HCT116 (cell line): ENCODE measurements around the gene GTF3C1. TPM values are rescaled to one million over a fixed set of nuclear protein-coding genes. Genes with fewer than 3 reads are reported as not detected.

Experiments used
- ATAC-seq: fragments of 200-7000 bp; cut with Tn5 transposase; 2 replicates; pipeline ENCODE4 v1.9.1; 2020; ENCODE audit warnings: mild to moderate bottlenecking, moderate library complexity
- BruUV-seq: library from RNA; stranded (reverse); fragments of 400-500 nt; replicated peaks from 2 replicates; lab custom pipeline; 2021; lab: Mats Ljungman, UMichigan
- CTCF ChIA-PET: fragments of 300-600 bp; sonication (Branson Sonifier 250); formaldehyde crosslinking; loops from one replicate; lab custom pipeline; 2021; ENCODE audit warnings: antibody characterized with exemption; lab: Charles Lee
- POLR2A ChIA-PET: fragments of 300-600, 350-600 bp; sonication (Branson Sonifier 250); formaldehyde crosslinking; loops from one replicate; lab custom pipeline; 2021; ENCODE audit warnings: antibody characterized with exemption; lab: Charles Lee
- RAD21 ChIA-PET, 2 experiments: fragments of 300-600 bp; sonication (Branson Sonifier 250); formaldehyde crosslinking; loops; one replicate each; lab custom pipeline; 2023; ENCODE audit warnings: low total read pairs in 2 of 2; ENCODE audit not compliant: uncharacterized antibody in 2 of 2, unreplicated experiment in 2 of 2, low non-redundant PET in 1 of 2; lab: Charles Lee
- DNase-seq: peaks from one replicate; pipeline ENCODE4 v3.0.0-alpha.2; 2010; ENCODE audit warnings: low read depth, low spot score
- H2AFZ ChIP-seq: fragments of 200-600 bp; shearing (Covaris generic), sonication (generic); 2 replicates; pipeline ENCODE4 v1.6.1; 2017; ENCODE audit warnings: low read depth, mixed run types, mixed read lengths, antibody characterized with exemption, low read length; ENCODE audit not compliant: poor library complexity, severe bottlenecking
- H3K27ac ChIP-seq: 2 replicates; pipeline ENCODE4 v1.5.1; 2012; ENCODE audit warnings: low read depth, low read length
- H3K27me3 ChIP-seq: fragments of 200-600 bp; sonication (generic); 2 replicates; pipeline ENCODE4 v1.6.1; 2016; ENCODE audit warnings: mixed run types, low read length, mixed read lengths; ENCODE audit not compliant: insufficient read depth
- H3K36me3 ChIP-seq, 2 experiments: fragments of 200-500 bp in 1 of 2; fragments of 200-600 bp in 1 of 2; sonication (Bioruptor generic) in 1 of 2; sonication (generic) in 1 of 2; 2 replicates each; pipeline versions ENCODE4 v1.5.1 to v1.6.1; 2014 to 2016; ENCODE audit warnings: low read length in 2 of 2, inconsistent platforms in 1 of 2, mixed read lengths in 1 of 2, mixed run types in 1 of 2; ENCODE audit not compliant: insufficient read depth in 2 of 2, control insufficient read depth in 1 of 2
- H3K4me1 ChIP-seq, 2 experiments: fragments of 200-600 bp in 1 of 2; sonication (generic) in 1 of 2; 2 replicates each; pipeline versions ENCODE4 v1.5.1 to v1.6.1; 2012 to 2017; ENCODE audit warnings: low read length in 2 of 2, inconsistent platforms in 1 of 2, mild to moderate bottlenecking in 1 of 2, mixed read lengths in 1 of 2, mixed run types in 1 of 2, moderate library complexity in 1 of 2; ENCODE audit not compliant: insufficient read depth in 2 of 2, control insufficient read depth in 1 of 2
- H3K4me2 ChIP-seq: fragments of 200-600 bp; sonication (generic); 2 replicates; pipeline ENCODE4 v1.6.1; 2017; ENCODE audit warnings: mixed run types, low read length, mixed read lengths
- H3K4me3 ChIP-seq, 2 experiments: fragments of 200-600 bp in 1 of 2; sonication (generic) in 1 of 2; replicated peaks in 1 of 2; 2 replicates each; pipeline ENCODE4 v1.5.1; 2011 to 2016; ENCODE audit warnings: low read length in 2 of 2, control low read depth in 1 of 2, low read depth in 1 of 2, mild to moderate bottlenecking in 1 of 2, mixed read lengths in 1 of 2, mixed run types in 1 of 2
- H3K79me2 ChIP-seq: fragments of 200-600 bp; sonication (generic); 2 replicates; pipeline ENCODE4 v1.6.1; 2017; ENCODE audit warnings: mild to moderate bottlenecking, mixed run types, low read length, moderate library complexity, mixed read lengths; ENCODE audit not compliant: insufficient read depth
- H3K9ac ChIP-seq: fragments of 200-600 bp; sonication (generic); 2 replicates; pipeline ENCODE4 v1.6.1; 2016; ENCODE audit warnings: low read length, mixed read lengths
- H3K9me2 ChIP-seq: fragments of 200-600 bp; sonication (generic), shearing (Covaris generic); 2 replicates; pipeline ENCODE4 v1.6.1; 2017; ENCODE audit warnings: mixed run types, mild to moderate bottlenecking, moderate library complexity; ENCODE audit not compliant: insufficient read depth
- H3K9me3 ChIP-seq, 2 experiments: fragments of 200-500 bp in 1 of 2; fragments of 200-600 bp in 1 of 2; sonication (Bioruptor generic) in 1 of 2; sonication (generic) in 1 of 2; 2 replicates each; pipeline ENCODE4 v1.6.1; 2014 to 2017; ENCODE audit warnings: low read length in 2 of 2, mixed read lengths in 2 of 2, inconsistent platforms in 1 of 2, low read depth in 1 of 2, mild to moderate bottlenecking in 1 of 2, mixed run types in 1 of 2, moderate library complexity in 1 of 2; ENCODE audit not compliant: control insufficient read depth in 1 of 2, insufficient read depth in 1 of 2
- H4K20me1 ChIP-seq: fragments of 200-600 bp; sonication (generic), shearing (Covaris generic); 2 replicates; pipeline ENCODE4 v1.6.1; 2017; ENCODE audit warnings: mixed run types, mild to moderate bottlenecking, moderate library complexity; ENCODE audit not compliant: insufficient read depth
- CBX3 ChIP-seq: IDR thresholded peaks from 2 replicates; pipeline ENCODE4 v1.6.1; 2012; ENCODE audit warnings: low read depth
- CEBPB ChIP-seq: IDR thresholded peaks from 2 replicates; pipeline ENCODE4 v1.6.1; 2012; ENCODE audit warnings: low read depth
- CTCF ChIP-seq, 3 experiments: fragments of 200-600 bp in 1 of 3; sonication (generic) in 1 of 3; IDR thresholded peaks in 2 of 3; conservative IDR thresholded peaks in 1 of 3; 2 replicates each; pipeline ENCODE4 v1.5.1; 2012 to 2017; ENCODE audit warnings: low read depth in 2 of 3, low read length in 2 of 3, antibody characterized with exemption in 1 of 3, borderline replicate concordance in 1 of 3, control low read depth in 1 of 3, mild to moderate bottlenecking in 1 of 3, mixed read lengths in 1 of 3, mixed run types in 1 of 3, moderate library complexity in 1 of 3; ENCODE audit not compliant: insufficient read depth in 1 of 3
- EGR1 ChIP-seq: IDR thresholded peaks from 2 replicates; pipeline ENCODE4 v1.6.1; 2012; ENCODE audit warnings: low read depth
- ELF1 ChIP-seq: IDR thresholded peaks from 2 replicates; pipeline ENCODE4 v1.6.1; 2012; ENCODE audit warnings: low read depth, borderline replicate concordance
- EZH2 ChIP-seq: fragments of 200-600 bp; sonication (generic); IDR thresholded peaks from 2 replicates; pipeline ENCODE4 v1.6.1; 2017; ENCODE audit warnings: antibody characterized with exemption, mixed run types
- EZH2phosphoT487 ChIP-seq: fragments of 200-600 bp; IDR thresholded peaks from 2 replicates; pipeline ENCODE4 v1.6.1; 2018; ENCODE audit warnings: antibody characterized with exemption, borderline replicate concordance
- FOSL1 ChIP-seq: IDR thresholded peaks from 2 replicates; pipeline ENCODE4 v1.6.1; 2012; ENCODE audit warnings: low read depth
- JUND ChIP-seq: IDR thresholded peaks from 2 replicates; pipeline ENCODE4 v1.6.1; 2012
- POLR2A ChIP-seq: IDR thresholded peaks from 2 replicates; pipeline ENCODE4 v1.7.0; 2011; ENCODE audit warnings: borderline replicate concordance; ENCODE audit not compliant: insufficient read depth, insufficient read length; ENCODE audit errors: extremely low read depth
- POLR2AphosphoS5 ChIP-seq: IDR thresholded peaks from 2 replicates; pipeline ENCODE4 v1.6.1; 2011; ENCODE audit warnings: mild to moderate bottlenecking, low read depth, low read length, moderate library complexity
- RAD21 ChIP-seq: IDR thresholded peaks from 2 replicates; pipeline ENCODE4 v1.6.1; 2012; ENCODE audit warnings: low read depth, mild to moderate bottlenecking
- REST ChIP-seq: IDR thresholded peaks from 2 replicates; pipeline ENCODE4 v1.6.1; 2012; ENCODE audit warnings: low read depth
- SIN3A ChIP-seq: IDR thresholded peaks from 2 replicates; pipeline ENCODE4 v1.6.1; 2012; ENCODE audit warnings: low read depth
- SP1 ChIP-seq: IDR thresholded peaks from 2 replicates; pipeline ENCODE4 v1.6.1; 2012; ENCODE audit warnings: low read depth
- SRF ChIP-seq: IDR thresholded peaks from 2 replicates; pipeline ENCODE4 v1.6.1; 2012; ENCODE audit warnings: low read depth
- TCF7L2 ChIP-seq: IDR thresholded peaks from 2 replicates; pipeline ENCODE4 v1.7.0; 2011; ENCODE audit warnings: borderline replicate concordance, inconsistent platforms; ENCODE audit not compliant: insufficient read depth, insufficient read length; ENCODE audit errors: extremely low read depth
- YY1 ChIP-seq: IDR thresholded peaks from 2 replicates; pipeline ENCODE4 v1.6.1; 2011; ENCODE audit warnings: low read length, low read depth, moderate library complexity, mild to moderate bottlenecking; ENCODE audit not compliant: insufficient replicate concordance; ENCODE audit errors: extremely low read depth
- ZBTB33 ChIP-seq: IDR thresholded peaks from 2 replicates; pipeline ENCODE4 v1.6.1; 2011; ENCODE audit warnings: mild to moderate bottlenecking, low read length, moderate library complexity; ENCODE audit not compliant: insufficient replicate concordance; ENCODE audit errors: extremely low read depth
- intact Hi-C: fragments of 100-400 bp; cut with micrococcal nuclease; formaldehyde crosslinking; loops from 2 replicates; pipeline ENCODE4 v1.10.0; 2022
- total RNA-seq: library from RNA; stranded (reverse); gene quantifications from one replicate; pipeline ENCODE4 v1.2.1, GENCODE V29; 2021; ENCODE audit not compliant: unreplicated experiment
- TF ChIP-seq, protein P1 (sequence below): IDR thresholded peaks from 2 replicates; pipeline ENCODE4 v1.6.1; 2012

Gene GTF3C1
- total RNA-seq, 1 experiment from 2014 or later: 97.5 TPM

- H3K27me3 ChIP-seq: no peaks in the 10 kb centered on the region
- no peak overlapping the region for H3K27ac ChIP-seq
- no peak overlapping the region for H3K4me3 ChIP-seq
- BruUV-seq: no TSS peak
- intact Hi-C loops: no loop called here
- H3K9me3 ChIP-seq: no peaks in the 10 kb centered on the region
- POLR2A ChIA-PET: no interaction called here
- no peaks in the 10 kb centered on the region for H3K79me2 ChIP-seq
- H3K4me1 ChIP-seq: no peaks in the 10 kb centered on the region
- no peaks in the 10 kb centered on the region for H3K9me2 ChIP-seq
- no peak overlapping the region for H3K9ac ChIP-seq
- no peak for TF ChIP-seq RAD21
- no peak for TF ChIP-seq ZBTB33
- no peak for TF ChIP-seq ELF1
- no peak for TF ChIP-seq CBX3
- TF ChIP-seq EZH2: no peak
- no peak for TF ChIP-seq SP1
- no peak for TF ChIP-seq SIN3A
- TF ChIP-seq POLR2A: no peak
- no peak for TF ChIP-seq TCF7L2
- no peak for TF ChIP-seq CEBPB
- no peak for TF ChIP-seq EGR1
- no peak for TF ChIP-seq EZH2phosphoT487
- TF ChIP-seq CTCF (IDR thresholded peaks at IDR 0.05 in 2 of 3, conservative IDR thresholded peaks at IDR 0.05 in 1 of 3; ENCODE audit: borderline replicate concordance in 1 of 3, insufficient read depth in 1 of 3, low read depth in 2 of 3, low read length in 2 of 3): no peak
- no peak for TF ChIP-seq JUND
- no peak for TF ChIP-seq SRF
- TF ChIP-seq POLR2AphosphoS5: no peak
- no peak for TF ChIP-seq REST
- no peak for TF ChIP-seq FOSL1
- TF ChIP-seq YY1: no peak
- TF ChIP-seq, protein P1, sequence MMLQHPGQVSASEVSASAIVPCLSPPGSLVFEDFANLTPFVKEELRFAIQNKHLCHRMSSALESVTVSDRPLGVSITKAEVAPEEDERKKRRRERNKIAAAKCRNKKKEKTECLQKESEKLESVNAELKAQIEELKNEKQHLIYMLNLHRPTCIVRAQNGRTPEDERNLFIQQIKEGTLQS: no peak
- no peak overlapping the region for H2AFZ ChIP-seq
- RAD21 ChIA-PET: no interaction called here
- ATAC-seq (no peak), DNase-seq (no peak)
- H3K36me3 ChIP-seq: peaks cover 50 to 63% of the 10 kb centered on the region in 2 experiments
- no peaks in the 10 kb centered on the region for H4K20me1 ChIP-seq
- CTCF ChIA-PET: no interaction called here
- H3K4me2 ChIP-seq: no peak overlapping the region
These were observed 17.6 kb downstream of the GTF3C1 start for GRCh38 chr16:27531826-27532800.
